PC-9 (cell line): ENCODE measurements around the gene SGMS1. TPM values are rescaled to one million over a fixed set of nuclear protein-coding genes. Genes with fewer than 3 reads are reported as not detected.
"Not testable (repeated sequence)": the region's sequence is repeated elsewhere in the genome, so short reads cannot be mapped to it uniquely, and the experiment has no call there.

Experiments used
- BruUV-seq: library from RNA; stranded (reverse); fragments of 400-500 nt; replicated peaks from 2 replicates; lab custom pipeline; 2021; lab: Mats Ljungman, UMichigan
- CTCF ChIA-PET: fragments of 300-600 bp; sonication (Branson Sonifier 250); formaldehyde crosslinking; loops from one replicate; lab custom pipeline; 2022; ENCODE audit warnings: antibody characterized with exemption; lab: Charles Lee
- POLR2A ChIA-PET: fragments of 300-600 bp; sonication (Branson Sonifier 250); formaldehyde crosslinking; loops from one replicate; lab custom pipeline; 2022; ENCODE audit warnings: antibody characterized with exemption; ENCODE audit not compliant: unreplicated experiment; lab: Charles Lee
- DNase-seq, 2 experiments: peaks; one replicate each; pipeline versions ENCODE4 v3.0.0 to v3.0.0-alpha.2; 2015 to 2022; ENCODE audit warnings: mixed read lengths in 1 of 2
- H2AFZ ChIP-seq: fragments of 200-600 bp; sonication (generic); 2 replicates; pipeline ENCODE4 v1.8.1; 2017; ENCODE audit warnings: antibody characterized with exemption
- H3F3A ChIP-seq: fragments of 200-600 bp; sonication (generic); 2 replicates; pipeline ENCODE4 v1.8.1; 2017; ENCODE audit warnings: antibody characterized with exemption, mild to moderate bottlenecking, low read depth; ENCODE audit not compliant: insufficient read depth
- H3K27ac ChIP-seq: fragments of 200-600 bp; sonication (generic); 2 replicates; pipeline ENCODE4 v1.6.1; 2016; ENCODE audit warnings: mixed run types
- H3K27me3 ChIP-seq: fragments of 200-600 bp; sonication (generic); 2 replicates; pipeline ENCODE4 v1.6.1; 2016; ENCODE audit warnings: low read depth, mixed run types; ENCODE audit not compliant: insufficient read depth
- H3K36me3 ChIP-seq: fragments of 200-600 bp; sonication (generic); 2 replicates; pipeline ENCODE4 v1.6.1; 2016; ENCODE audit warnings: low read depth, mixed run types
- H3K4me1 ChIP-seq: fragments of 200-600 bp; sonication (generic); replicated peaks from 2 replicates; pipeline ENCODE4 v1.6.1; 2016; ENCODE audit warnings: mixed run types; ENCODE audit not compliant: insufficient read depth
- H3K4me2 ChIP-seq: fragments of 200-600 bp; sonication (generic); 2 replicates; pipeline ENCODE4 v1.6.1; 2017; ENCODE audit warnings: mixed run types
- H3K4me3 ChIP-seq: fragments of 200-600 bp; sonication (generic); 2 replicates; pipeline ENCODE4 v1.6.1; 2016; ENCODE audit warnings: mixed run types
- H3K79me2 ChIP-seq: fragments of 200-600 bp; sonication (generic); 2 replicates; pipeline ENCODE4 v1.6.1; 2017; ENCODE audit warnings: low read depth, mixed run types
- H3K9me2 ChIP-seq: fragments of 200-600 bp; sonication (generic); 2 replicates; pipeline ENCODE4 v1.8.1; 2017; ENCODE audit warnings: mild to moderate bottlenecking; ENCODE audit not compliant: insufficient read depth
- H3K9me3 ChIP-seq: fragments of 200-600 bp; sonication (generic); 2 replicates; pipeline ENCODE4 v1.8.1; 2016; ENCODE audit warnings: low read depth; ENCODE audit not compliant: insufficient read depth
- H4K20me1 ChIP-seq: fragments of 200-600 bp; sonication (generic); 2 replicates; pipeline ENCODE4 v1.8.1; 2017; ENCODE audit not compliant: insufficient read depth
- CTCF ChIP-seq: fragments of 200-600 bp; sonication (generic); conservative IDR thresholded peaks from 2 replicates; pipeline ENCODE4 v1.6.1; 2017; ENCODE audit warnings: mixed run types, antibody characterized with exemption, mild to moderate bottlenecking, moderate library complexity
- EZH2 ChIP-seq: fragments of 200-600 bp; sonication (generic); IDR thresholded peaks from 2 replicates; pipeline ENCODE4 v1.8.0; 2017; ENCODE audit warnings: antibody characterized with exemption, low read depth
- intact Hi-C: fragments of 100-400 bp; cut with micrococcal nuclease; formaldehyde crosslinking; loops from one replicate; pipeline ENCODE4 v1.10.0; 2022; ENCODE audit not compliant: unreplicated experiment
- total RNA-seq: library from RNA; stranded (reverse); gene quantifications from 2 replicates; pipeline ENCODE4 v1.2.3, GENCODE V29; 2021

The SGMS1 gene
- total RNA-seq, 1 experiment from 2014 or later = 35.0 TPM

- no peaks in the 10 kb centered on the region for H3K36me3 ChIP-seq
- no peaks in the 10 kb centered on the region for H3K79me2 ChIP-seq
- no peak overlapping the region for H2AFZ ChIP-seq
- BruUV-seq = no TSS peak
- H3K9me2 ChIP-seq = no peaks in the 10 kb centered on the region
- CTCF ChIA-PET = no interaction called here
- H3K4me1 ChIP-seq = peaks cover 21% of the 10 kb centered on the region
- peaks cover 14% of the 10 kb centered on the region; the same call in 1 of the 2 replicates for H3F3A ChIP-seq
- peak overlapping the region; percentile 35 for H3K4me2 ChIP-seq
- H4K20me1 ChIP-seq = no peaks in the 10 kb centered on the region
- no peaks in the 10 kb centered on the region for H3K9me3 ChIP-seq
- H3K27ac ChIP-seq = peak overlapping the region; percentile 66
- intact Hi-C loops = no loop called here
- no peak for TF ChIP-seq EZH2
- TF ChIP-seq CTCF = no peak
- no peaks in the 10 kb centered on the region for H3K27me3 ChIP-seq
- DNase-seq = peak in 1 of 2 experiments; percentile 85
- POLR2A ChIA-PET = no interaction called here
- no peak overlapping the region for H3K4me3 ChIP-seq
Observed at GRCh38 chr10:50431133-50431532, 192.6 kb downstream of the SGMS1 start.

- POLR2A ChIA-PET = no interaction called here
- Histone ChIP-seq H4K20me1 (no peaks in the 10 kb centered on the region), H3K79me2 (no peaks in the 10 kb centered on the region), H3K4me2 (no peak overlapping the region), H3K27me3 (no peaks in the 10 kb centered on the region), H3K9me3 (no peaks in the 10 kb centered on the region), H3K4me3 (no peak overlapping the region), H3F3A (peaks cover 9% of the 10 kb centered on the region; the same call in 1 of the 2 replicates), H3K27ac (no peak overlapping the region), H3K36me3 (no peaks in the 10 kb centered on the region), H2AFZ (no peak overlapping the region), H3K9me2 (no peaks in the 10 kb centered on the region), H3K4me1 (peaks cover 16% of the 10 kb centered on the region)
- no peak for TF ChIP-seq CTCF
- no peak for TF ChIP-seq EZH2
- no TSS peak for BruUV-seq
- CTCF ChIA-PET = no interaction called here
- no peak for DNase-seq
- intact Hi-C loops = no loop called here
Observed at GRCh38 chr10:50426485-50426884, 197.3 kb downstream of the SGMS1 start.

DNA sequence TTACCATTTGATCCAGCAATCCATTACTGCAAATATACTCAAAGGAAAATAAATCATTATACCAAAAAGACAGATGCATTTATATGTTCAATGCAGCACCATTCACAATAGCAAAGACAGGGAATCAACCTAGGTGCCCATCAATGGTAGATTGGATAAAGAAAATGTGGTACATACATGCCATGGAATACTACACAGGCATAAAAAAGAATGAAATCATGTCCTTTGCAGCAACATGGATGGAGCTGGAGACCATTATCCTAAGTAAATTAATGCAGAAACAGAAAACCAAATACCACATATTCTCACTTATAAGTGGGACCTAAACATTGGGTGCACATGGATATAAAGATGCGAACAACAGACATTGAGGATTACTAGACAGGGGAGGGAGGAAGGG is 198.5 kb downstream of the SGMS1 start:
- H3F3A ChIP-seq, H3K9me2 ChIP-seq, POLR2A ChIA-PET, BruUV-seq, H3K79me2 ChIP-seq, H3K4me1 ChIP-seq, H4K20me1 ChIP-seq, H3K4me2 ChIP-seq, H3K9me3 ChIP-seq, H3K27me3 ChIP-seq, H2AFZ ChIP-seq, H3K36me3 ChIP-seq, intact Hi-C loops, H3K4me3 ChIP-seq, DNase-seq, H3K27ac ChIP-seq: not testable (repeated sequence)
- CTCF ChIA-PET = interaction anchor here (0.6 to 0.7 kb wide), 2 partner anchors 99 to 195 kb away, joined by 3 to 7 read pairs; no protein-coding TSS in a partner anchor

GRCh38 chr10:50423448-50423847 is 200.3 kb downstream of the SGMS1 start:
- Histone ChIP-seq H3K9me2 (no peaks in the 10 kb centered on the region), H3K4me2 (no peak overlapping the region), H3K79me2 (peaks cover 16% of the 10 kb centered on the region), H3K4me3 (no peak overlapping the region), H2AFZ (no peak overlapping the region), H3K36me3 (0 out of 2 replicates have a peak, but pooled peaks cover 3% of the 10 kb centered on the region), H3F3A (no peaks in the 10 kb centered on the region), H3K27me3 (no peaks in the 10 kb centered on the region), H4K20me1 (no peaks in the 10 kb centered on the region), H3K9me3 (no peaks in the 10 kb centered on the region), H3K4me1 (peaks cover 19% of the 10 kb centered on the region), H3K27ac (no peak overlapping the region)
- intact Hi-C loops = no loop called here
- no peak for DNase-seq
- CTCF ChIA-PET = interaction anchor here (0.6 kb wide), 1 partner anchor 104 kb away, joined by 3 read pairs; no protein-coding TSS in a partner anchor
- POLR2A ChIA-PET = interaction anchor here (0.5 to 0.6 kb wide), 2 partner anchors 17 to 203 kb away, joined by 3 to 5 read pairs; no protein-coding TSS in a partner anchor
- TF ChIP-seq CTCF (no peak), EZH2 (no peak)
- no TSS peak for BruUV-seq
